GM18507 (cell line): ENCODE results near the gene SF3B3.

Source experiments
- DNase-seq: peaks from one replicate; pipeline ENCODE4 v3.0.0; 2011; ENCODE audit warnings: low read depth; ENCODE audit not compliant: insufficient read length; ENCODE audit errors: extremely low spot score
- FAIRE-seq: peaks from 2 replicates; lab custom pipeline; 2011; peaks lifted over from hg19 to GRCh38; lab: Jason Lieb, UNC

Gene SF3B3

GRCh38 chr16:70553645-70554044 lies 30.0 kb downstream of the SF3B3 start:
- FAIRE-seq (no peak), DNase-seq (no peak)

GRCh38 chr16:70556063-70556462 lies 32.4 kb downstream of the SF3B3 start:
- FAIRE-seq = no peak
- no peak for DNase-seq

GRCh38 chr16:70561623-70562022 lies 38.0 kb downstream of the SF3B3 start:
- DNase-seq (no peak), FAIRE-seq (no peak)

GRCh38 chr16:70563636-70564035 lies 40.0 kb downstream of the SF3B3 start:
- FAIRE-seq (no peak), DNase-seq (no peak)

GRCh38 chr16:70565053-70565452 lies 41.4 kb downstream of the SF3B3 start:
- no peak for DNase-seq

GRCh38 chr16:70568601-70569237 lies 45.1 kb downstream of the SF3B3 start:
- DNase-seq (no peak), FAIRE-seq (no peak)

More at GRCh38 chr16:70565053-70565452, 41.4 kb downstream of the SF3B3 start:
- FAIRE-seq = no peak

- DNase-seq (no peak), FAIRE-seq (no peak)
These were observed 46.1 kb downstream of the SF3B3 start for GRCh38 chr16:70569752-70570151.

GRCh38 chr16:70570967-70571570 lies 47.5 kb downstream of the SF3B3 start:
- no peak for DNase-seq

GRCh38 chr16:70571623-70572022 lies 48.0 kb downstream of the SF3B3 start:
- no peak for FAIRE-seq
- no peak for DNase-seq

More at GRCh38 chr16:70570967-70571570, 47.5 kb downstream of the SF3B3 start:
- FAIRE-seq = no peak

GRCh38 chr16:70572050-70572925 lies 48.7 kb downstream of the SF3B3 start:
- FAIRE-seq = no peak
- no peak for DNase-seq

GRCh38 chr16:70572926-70573270 lies 49.3 kb downstream of the SF3B3 start:
- FAIRE-seq (no peak), DNase-seq (no peak)

- no peak for FAIRE-seq
These were observed 50.0 kb downstream of the SF3B3 start for GRCh38 chr16:70573451-70574121.

GRCh38 chr16:70574595-70575271 lies 51.1 kb downstream of the SF3B3 start:
- no peak for FAIRE-seq

More at GRCh38 chr16:70573451-70574121, 50.0 kb downstream of the SF3B3 start:
- no peak for DNase-seq

GRCh38 chr16:70575376-70575775 lies 51.8 kb downstream of the SF3B3 start:
- FAIRE-seq = no peak

More at GRCh38 chr16:70574595-70575271, 51.1 kb downstream of the SF3B3 start:
- no peak for DNase-seq

GRCh38 chr16:70576431-70577255 lies 53.0 kb downstream of the SF3B3 start:
- FAIRE-seq = peak; percentile 69

More at GRCh38 chr16:70575376-70575775, 51.8 kb downstream of the SF3B3 start:
- no peak for DNase-seq

GRCh38 chr16:70577256-70577698 lies 53.7 kb downstream of the SF3B3 start:
- DNase-seq (no peak), FAIRE-seq (no peak)

More at GRCh38 chr16:70576431-70577255, 53.0 kb downstream of the SF3B3 start:
- DNase-seq = peak; percentile 35

GRCh38 chr16:70578035-70578434 lies 54.4 kb downstream of the SF3B3 start:
- FAIRE-seq (no peak), DNase-seq (no peak)

- FAIRE-seq (no peak), DNase-seq (no peak)
These were observed 55.6 kb downstream of the SF3B3 start for GRCh38 chr16:70579248-70579647.
